ENCODE results near the gene ZNF764.
"Not testable (repeated sequence)": the region's sequence is repeated elsewhere in the genome, so short reads cannot be mapped to it uniquely, and the experiment has no call there.

The ZNF764 gene

DNA sequence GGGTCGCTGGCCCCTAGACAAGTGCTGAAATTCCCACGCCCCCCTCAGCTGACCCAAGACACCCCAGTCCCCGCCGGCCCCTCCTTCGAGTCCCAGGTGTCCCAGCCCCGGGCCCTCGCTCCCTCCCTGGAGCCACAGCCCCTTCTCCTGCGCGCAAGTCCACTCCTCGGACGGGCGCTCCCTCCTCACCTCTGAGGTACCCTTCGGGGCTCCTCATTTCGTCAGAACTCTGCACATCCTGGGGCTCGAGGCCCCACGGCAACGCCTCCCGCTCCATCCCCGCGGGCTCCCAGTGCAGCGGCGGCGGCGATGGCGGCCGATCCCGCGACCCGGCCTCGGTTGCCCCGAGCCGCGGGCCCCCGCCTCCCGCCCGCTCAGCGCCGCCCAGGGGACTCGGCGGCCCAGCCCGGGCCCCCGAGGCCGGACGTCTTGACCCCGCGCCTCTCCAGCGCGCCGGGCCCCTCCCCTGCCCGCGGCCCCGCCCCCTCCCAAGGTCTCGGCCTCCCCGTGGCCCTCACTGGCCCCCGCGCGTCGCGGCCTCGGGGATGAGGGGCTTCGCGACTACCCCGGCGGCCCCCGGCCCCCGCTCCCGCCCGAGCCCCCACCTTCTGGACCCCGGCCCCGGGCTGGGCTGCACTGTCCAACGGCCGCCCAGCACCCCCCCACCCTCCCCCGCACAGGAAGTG is 31.9 kb downstream of the ZNF764 start, which contains the start of gene ZNF768:
TSS of gene ZNF768 (minus strand) at position 430 of the 686 bp plus-strand sequence. CDS start at position 277, 153 bp downstream.
- no peak for DNase-seq

- DNase-seq = no peak
These were observed 32.4 kb downstream of the ZNF764 start for GRCh38 chr16:30525844-30526136.

DNA sequence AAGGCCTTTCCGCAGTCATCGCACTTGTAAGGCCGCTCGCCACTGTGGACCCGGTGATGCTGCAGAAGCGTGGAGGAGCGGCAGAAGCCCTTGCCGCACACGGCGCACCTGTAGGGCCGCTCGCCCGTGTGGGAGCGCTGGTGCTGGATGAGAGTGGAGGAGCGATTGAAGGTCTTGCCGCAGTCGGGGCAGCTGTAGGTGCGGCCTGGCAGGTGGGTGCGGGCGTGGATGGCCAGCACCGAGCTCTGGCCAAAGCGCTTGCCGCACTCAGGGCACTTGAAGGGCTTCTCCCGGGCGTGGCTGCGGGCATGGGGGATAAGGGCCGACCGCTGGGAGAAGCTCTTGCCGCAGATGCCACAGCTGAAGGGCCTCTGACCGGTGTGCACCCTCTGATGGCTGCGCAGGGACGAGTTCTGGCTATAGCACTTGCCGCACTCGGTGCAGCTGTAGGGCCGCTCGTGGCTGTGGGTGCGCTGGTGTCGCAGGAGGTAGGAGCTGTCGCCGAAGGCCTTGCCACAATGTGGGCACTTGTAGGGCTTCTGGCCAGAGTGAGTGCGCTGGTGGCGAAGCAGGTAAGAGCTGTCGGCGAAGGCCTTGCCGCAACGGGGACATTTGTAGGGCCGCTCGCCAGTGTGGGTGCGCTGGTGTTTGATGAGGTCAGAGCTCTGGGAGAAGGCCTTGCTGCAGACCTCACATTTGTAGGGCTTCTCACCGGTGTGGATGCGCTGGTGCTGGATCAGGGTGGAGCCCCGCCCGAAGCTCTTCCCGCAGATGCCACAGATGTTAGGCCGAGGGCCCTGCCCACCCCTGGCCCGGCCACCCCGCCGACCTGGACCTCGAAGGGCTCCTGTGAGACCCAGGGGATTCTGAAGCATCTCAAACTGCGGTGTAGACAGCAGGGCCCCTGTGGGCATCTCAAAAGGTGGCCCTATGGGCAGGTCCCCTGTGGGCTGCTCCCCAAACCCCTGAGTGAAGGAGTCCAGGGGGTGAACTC is 33.3 kb downstream of the ZNF764 start:
- no peak for DNase-seq

GRCh38 chr16:30523768-30524574 is 34.2 kb downstream of the ZNF764 start:
- no peak for DNase-seq

GRCh38 chr16:30522702-30523463 is 35.3 kb downstream of the ZNF764 start:
- not testable (repeated sequence) for DNase-seq

DNA sequence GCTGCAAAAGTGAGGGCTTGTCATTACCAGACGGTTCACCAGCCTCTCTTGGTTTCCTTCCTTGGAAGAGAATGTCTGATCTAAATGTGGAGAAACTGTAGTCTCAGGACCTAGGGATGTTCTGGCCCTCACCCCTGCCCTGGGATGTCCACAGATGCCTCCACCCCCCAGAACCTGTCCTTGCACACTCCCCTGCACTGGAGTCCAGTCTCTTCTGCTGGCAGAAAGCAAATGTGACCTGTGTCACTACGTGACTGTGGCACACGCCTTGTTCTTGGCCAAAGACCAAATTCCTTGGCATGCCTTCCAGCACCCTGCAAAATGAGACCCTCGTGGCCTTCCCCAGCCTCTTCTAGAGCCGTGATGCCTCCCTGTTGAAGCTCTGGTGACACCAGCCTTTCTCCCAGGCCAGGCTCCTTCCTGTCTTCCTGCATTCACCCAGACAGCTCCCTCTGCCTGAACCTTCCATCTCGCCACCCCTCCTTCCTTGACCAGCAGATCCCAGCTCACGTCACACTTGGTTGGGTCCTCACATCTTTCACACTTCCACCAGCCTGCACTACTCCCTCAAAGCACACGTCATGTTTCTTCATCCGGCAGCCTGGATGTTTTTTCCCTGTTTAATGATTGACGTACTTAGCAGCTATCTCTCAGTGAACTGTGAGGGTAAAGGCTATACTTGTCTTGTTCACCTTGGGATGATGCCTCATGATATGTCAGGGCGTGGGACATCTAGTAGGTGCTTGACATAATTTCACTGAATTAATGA is 36.1 kb downstream of the ZNF764 start:
- DNase-seq = no peak

- DNase-seq = no peak
These were observed 36.7 kb downstream of the ZNF764 start for GRCh38 chr16:30521476-30521872.

DNA sequence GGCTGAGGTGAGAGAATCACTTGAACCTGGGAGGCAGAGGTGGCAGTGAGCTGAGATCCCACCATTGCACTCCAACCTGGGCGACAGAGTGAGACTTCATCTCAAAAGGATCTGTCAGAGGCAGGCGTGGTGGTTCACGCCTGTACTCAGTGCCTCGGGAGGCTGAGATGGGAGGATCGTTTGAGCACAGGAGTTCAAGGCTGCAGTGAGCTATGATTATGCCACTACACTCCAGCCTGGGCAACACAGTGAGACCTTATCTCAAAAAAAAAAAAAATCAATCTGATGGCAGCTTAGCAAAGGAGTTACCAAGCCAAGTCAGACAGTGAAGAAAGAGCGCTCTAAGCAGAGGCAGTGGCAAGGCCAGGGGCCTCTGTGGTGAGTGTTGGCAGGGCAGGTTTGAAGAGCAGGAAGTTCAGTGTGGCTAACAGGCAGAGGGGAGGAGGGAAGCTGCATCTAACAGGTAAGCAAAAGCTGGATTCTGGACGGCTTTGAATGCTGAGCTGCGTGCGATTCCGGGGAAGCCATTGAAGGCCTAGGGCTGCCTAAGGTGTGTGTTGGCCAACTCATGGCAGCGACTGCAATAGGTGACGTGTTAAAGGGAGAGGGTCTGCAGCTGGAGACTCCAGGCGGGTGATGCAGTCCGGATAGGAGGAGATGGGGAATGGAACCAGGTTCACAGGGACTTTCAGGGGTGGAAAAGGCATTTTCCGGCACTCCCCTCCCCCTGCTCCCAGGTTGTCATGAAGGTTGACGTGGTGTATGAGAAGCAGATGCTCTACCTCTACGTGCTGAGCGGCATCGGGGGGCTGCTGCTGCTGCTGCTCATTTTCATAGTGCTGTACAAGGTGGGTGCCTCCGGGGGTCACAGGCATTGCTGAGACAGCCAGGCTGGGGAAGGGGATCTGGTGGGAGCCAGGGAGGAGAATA is 38.8 kb downstream of the ZNF764 start:
- DNase-seq = no peak

- DNase-seq = no peak
These were observed 39.6 kb downstream of the ZNF764 start for GRCh38 chr16:30518552-30518951.

GRCh38 chr16:30515275-30515674 is 42.9 kb downstream of the ZNF764 start:
- no peak for DNase-seq

DNA sequence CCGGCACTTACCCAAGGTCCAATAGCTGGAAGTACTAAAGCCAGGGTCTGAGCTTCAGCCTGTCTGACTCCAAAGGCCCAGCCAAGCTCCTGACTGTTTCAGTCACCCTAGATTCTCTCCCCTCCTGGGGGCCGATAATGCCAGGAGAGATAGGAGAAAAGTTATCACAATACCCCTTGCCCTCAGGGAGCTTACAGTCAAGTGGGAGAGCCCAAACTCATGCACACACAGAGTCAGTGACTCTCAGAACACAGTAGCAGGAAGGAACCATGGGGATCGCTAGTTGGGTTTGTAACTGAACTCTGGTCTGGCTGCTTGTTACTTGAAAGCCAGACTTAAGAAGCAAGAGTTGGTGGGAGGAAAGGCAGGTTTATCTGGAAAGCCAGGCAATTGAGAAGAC is 46.7 kb downstream of the ZNF764 start:
- DNase-seq = no peak

DNA sequence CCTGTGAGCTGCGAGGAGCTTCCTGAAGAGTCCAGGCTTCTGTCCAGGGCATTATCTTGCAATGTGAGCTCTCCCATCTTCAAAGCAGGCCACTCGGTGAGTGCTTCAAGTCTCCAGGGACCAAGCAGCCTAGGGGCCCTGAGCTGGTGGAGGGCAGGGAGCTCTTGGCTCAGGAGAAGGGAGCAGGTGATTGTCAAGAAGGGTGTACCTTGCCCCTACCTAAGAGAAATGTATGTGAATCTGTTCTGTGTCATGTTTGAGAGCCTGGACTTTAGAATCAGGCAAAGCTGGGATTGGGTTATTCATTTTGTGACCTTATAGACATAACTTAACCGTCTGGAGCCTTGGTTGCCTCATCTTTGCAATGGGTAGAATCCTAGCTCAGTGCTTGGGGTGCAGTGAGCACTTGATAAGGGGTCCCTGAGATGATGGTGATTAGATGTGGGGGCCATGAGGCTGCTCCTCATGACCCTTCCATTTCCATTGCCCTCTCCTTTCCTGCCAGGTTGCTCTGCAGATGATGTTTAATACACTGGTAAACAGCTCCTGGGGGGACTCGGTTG is 47.7 kb downstream of the ZNF764 start:
- DNase-seq = no peak

DNA sequence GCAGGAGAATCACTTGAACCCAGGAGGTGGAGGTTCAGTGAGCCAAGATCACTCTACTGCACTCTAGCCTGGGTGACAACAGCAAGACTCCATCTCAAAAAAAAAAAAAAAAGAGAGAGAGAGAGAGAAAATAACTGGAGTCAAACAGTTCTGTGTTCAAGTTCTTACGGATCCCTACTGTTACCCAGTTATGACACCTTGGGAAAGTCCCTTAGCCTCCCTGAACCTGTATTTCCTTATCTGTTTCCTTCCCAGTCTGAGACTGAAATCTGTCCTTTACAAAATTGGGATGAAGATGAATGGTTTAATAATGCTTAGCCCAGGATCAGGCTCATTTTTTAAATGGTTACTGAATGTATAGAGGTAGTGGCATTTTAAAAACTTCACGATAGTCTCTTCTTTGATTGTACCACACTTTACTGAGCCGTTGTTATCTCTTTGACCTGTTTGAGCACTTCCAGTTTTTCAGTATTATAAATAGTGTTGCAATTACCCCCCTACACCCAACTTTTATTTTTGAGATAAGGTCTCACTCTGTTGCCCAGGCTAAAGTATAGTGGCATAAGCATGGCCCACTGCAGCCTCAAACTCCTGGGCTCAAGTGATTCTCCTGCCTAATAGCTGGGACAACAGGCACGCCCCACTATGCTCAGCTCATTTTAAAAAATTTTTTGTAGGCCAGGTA is 49.0 kb downstream of the ZNF764 start:
- no peak for DNase-seq

Data from NCI-H2029 treated with DMSO at 0.1 percent for 48 hours (cell line).